HG03521 (cell line): Measurements from ENCODE around the gene ZFAND3.

Experiments
- ATAC-seq: cut with Tn5 transposase; IDR thresholded peaks from one replicate; pipeline ENCODE4 v1.9.1; 2021; ENCODE audit warnings: mild to moderate bottlenecking, moderate library complexity; ENCODE audit not compliant: unreplicated experiment

Gene ZFAND3

DNA sequence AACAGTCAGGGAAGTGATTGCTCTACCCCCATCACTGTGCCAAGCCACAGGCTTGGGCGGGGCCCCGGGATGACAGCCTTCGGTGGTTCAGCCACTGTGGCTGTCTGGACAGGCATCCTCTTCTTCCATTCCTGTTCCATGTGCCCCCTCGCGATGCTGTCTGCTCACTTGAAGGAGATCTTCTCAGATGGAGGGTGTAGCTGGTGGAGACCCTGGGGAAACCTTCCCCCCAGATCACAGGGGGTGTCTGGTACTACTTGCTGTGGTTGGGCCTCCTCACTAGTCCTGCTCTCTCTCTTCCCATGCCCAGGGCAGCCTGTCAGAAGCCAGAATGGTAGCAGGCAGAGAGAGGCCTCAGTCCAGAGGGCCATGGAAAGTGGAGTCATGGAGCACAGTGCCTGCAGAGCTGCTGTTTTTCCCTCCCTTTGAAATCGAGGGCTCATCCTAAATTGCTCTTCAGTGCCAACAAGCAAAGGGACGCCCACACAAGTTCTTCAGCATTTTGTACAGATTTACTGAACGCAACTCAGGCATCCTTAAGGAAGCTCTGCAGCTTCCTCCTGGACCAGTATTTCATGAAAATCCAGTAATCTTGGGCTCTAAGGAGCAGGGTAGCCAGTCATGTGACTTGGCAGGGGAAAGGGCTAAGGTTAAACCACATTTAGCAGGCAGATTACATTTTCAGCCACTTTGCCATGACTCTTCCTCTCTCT is 326.6 kb downstream of the ZFAND3 start:
- ATAC-seq: no peak

DNA sequence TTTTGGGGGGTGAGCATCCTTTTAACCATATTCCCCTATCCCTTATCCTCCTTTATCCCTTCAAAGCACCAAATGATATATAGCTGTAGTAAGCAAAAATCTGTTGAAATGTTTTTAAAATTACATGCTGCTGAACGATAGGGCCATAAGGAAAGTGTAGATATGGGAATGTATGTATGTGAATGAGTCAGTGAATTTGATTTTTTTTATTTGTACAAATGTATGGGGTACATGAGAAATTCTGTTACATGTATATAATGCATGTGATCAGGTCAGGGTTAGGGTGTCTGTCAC is 327.2 kb downstream of the ZFAND3 start:
- no peak for ATAC-seq

DNA sequence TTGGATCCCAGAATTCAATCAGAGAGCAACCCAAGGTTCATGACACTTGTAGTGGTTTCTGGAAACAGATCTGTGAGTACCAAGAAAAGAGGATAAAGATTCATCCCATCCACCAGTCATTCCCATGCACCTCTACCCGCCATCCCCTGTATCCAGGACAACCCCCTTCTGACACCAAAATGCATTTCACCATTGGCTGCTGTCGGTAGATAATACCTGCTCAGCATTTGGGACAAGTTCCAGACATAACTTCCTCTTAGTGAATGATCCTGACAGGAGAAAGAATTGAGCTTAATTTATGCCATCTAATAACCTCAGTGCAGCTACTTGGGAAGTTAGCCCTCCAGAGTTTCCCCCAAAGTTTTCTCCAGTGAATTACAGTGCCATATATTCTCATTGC is 329.1 kb downstream of the ZFAND3 start:
- no peak for ATAC-seq

DNA sequence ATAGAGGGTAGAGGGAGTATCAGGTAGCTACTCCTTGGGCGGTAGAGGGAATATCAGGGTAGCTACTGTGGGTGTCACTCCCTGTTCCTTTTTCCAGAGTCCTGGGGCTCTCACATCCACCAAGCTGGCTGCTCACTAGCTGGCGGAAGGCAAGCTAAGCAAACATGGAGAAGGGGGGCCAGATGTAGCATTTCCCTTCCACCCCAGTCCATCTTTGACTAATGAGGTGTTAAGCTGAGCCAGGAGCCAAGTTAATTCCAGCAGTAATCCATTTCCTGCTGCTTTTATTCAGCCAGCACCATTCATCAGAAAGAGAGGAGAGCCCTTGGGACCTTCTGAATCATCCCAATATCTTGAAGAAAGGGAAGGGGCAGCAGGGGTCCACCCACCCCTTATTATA is 330.0 kb downstream of the ZFAND3 start:
- ATAC-seq: no peak

DNA sequence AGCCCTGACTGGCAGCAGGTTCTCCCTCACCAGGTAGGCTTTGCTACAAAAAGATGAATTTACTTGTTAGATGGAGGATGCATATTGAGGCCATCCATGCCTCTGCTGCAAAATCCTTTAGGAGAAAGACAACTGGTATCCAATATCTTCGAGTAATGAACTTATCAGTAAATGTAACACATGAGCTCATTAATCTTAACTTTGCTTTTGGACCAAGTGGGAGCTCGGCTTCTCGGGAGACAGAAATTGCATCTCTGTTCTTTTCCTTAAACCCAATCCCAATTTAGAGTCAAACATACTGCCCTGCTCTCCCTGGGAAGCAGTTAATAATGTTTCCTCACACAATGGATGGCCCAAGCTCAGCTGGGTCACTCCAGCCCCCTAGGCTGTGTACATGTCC is 330.5 kb downstream of the ZFAND3 start:
- no peak for ATAC-seq

DNA sequence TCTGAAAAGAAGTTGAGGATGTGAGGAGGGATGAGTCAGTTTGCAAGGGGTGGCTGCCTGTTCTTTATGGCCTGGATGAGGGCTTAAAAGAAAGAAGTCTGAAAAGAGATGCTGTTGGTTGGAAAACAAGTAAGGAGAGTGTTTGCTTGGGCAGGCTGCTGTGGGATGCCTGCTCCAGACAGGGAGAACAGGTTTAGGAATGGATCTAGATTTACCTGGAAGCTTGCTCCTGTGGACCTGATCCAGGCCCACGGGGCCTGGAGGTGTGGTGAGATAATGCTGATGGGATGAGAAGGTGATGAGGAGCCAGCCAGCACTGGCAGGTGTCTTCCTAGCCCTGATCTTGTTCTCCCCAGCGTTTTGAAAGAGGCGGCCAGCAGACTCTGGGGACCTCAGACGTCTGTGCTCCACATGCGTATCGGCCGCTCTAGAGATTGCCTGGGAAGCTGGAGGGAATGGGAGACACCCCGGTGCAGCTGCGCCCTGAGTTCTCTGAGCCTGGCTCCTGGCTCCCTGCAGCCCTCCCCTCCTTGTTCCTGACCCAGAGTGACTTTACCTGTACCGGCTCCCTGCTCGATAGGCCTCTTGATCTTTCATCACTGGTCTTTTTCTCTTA is 331.3 kb downstream of the ZFAND3 start:
- ATAC-seq: no peak

DNA sequence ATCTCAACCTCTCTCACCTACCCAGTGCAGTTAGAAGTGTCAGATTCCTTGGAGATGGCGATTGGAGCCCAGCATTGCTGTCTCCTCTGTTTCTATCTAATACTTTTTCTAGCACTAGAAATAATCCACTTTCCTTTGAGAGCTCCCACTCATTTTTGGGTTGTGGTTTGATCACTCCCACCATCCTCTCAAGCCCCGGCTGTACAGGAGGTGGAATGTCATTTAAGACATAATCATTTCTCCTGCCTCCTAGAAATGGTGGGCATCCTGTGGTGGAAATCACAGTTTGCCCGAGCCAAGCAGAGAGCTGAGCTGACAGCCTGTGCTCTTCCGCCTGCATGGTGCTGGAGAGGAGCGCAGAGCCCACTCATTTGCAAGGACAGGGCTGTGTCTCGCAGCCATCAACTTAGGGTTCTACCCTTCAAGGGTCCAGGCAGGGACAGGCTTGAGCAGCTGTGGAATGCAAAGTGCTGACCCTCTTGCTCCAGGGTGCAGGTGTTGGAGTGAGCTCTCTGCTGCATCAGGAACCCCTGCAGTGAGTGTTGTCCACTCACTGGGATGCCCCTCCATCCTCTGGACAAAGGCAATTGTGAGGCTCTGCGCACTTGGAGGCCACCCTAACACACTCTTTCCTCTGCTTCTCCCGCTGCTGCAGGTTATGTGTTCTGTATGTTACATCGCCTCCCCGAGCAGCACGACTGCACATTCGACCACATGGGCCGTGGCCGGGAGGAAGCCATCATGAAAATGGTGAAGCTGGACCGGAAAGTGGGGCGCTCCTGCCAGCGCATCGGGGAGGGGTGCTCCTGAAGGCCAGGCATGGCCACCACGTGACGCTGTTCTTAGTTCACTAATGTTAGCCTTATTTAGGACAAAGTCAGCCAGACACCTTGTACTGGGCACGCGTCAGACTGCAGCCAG is 332.3 kb downstream of the ZFAND3 start:
- no peak for ATAC-seq

DNA sequence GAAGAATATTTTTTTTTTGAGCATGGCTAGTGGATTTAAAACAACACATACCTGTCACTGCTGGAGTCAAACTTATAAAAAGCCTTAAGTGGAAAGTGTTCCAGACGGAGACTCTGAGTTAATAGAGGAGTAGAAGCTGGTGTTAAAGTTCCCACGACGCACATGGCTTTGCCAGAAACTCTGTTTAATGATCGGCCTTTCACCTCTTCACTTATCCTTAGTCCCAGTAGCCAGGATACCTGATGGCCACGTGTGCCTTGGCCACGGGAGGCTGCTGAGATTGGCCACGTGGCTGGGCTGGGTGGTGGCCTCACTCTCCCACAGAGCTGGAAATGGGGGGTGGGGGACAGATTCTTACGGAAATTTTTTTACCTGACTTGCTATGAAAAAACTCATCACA is 333.1 kb downstream of the ZFAND3 start:
- ATAC-seq: no peak

DNA sequence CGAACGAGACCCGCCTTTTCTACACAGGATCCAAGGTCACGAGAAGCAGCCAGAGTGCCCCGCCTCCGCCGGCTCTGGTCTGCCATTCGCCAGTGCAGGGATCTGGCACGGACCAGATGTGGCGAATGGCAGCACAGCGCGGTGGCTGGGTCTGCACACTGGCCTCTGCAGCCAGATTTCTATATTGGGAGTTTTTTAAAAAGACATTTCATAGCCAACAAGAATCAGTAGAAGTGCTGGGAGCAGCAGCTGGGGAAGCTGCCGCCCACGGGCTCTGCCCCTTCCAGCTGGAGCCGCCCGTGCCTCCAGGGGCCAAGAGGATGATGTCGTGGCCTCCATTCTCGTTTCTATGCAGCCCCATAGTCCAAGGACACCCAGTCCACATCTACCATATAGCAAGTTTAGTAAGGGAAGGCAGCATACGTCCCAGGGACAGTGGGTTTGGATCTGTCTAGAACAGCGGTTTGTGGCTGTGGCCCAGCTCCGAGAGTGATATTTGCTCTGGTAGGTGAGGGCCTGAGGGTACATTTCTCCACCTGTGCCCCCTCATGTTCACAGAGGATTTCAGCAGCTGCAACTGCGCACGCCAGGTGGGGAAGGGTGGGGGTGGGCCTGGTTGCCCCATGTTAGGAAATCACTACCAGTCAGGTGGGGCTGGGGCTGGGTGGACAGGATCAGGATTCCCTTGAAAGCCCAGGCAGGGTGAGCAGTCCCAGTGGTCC is 333.7 kb downstream of the ZFAND3 start:
- ATAC-seq: no peak

DNA sequence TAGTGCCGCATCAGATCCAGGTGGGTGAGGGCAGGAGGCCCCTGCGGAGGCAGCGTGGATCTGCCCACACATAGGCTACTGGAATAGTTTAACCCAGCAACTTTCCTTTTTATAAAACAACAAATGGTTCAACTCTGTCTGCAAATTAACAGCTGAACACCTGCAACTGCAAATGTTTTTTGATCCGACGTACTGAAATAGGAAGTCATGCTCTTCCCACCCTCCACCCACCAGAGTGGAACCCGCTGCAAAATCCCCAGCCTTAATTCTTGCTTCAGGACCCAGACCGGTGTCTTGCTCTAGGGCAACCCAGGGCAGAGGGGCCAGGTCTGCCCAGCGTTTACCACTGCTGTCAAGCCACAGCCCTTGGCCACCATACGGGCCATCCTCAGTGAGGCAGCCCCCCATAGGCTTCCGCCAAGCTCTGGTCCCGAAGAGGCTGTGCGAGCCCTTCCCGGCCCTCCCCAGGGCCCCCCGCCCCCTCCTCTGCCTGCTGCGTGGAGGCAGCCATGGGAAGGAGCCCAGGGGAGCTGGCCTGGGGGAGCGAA is 334.3 kb downstream of the ZFAND3 start:
- no peak for ATAC-seq

DNA sequence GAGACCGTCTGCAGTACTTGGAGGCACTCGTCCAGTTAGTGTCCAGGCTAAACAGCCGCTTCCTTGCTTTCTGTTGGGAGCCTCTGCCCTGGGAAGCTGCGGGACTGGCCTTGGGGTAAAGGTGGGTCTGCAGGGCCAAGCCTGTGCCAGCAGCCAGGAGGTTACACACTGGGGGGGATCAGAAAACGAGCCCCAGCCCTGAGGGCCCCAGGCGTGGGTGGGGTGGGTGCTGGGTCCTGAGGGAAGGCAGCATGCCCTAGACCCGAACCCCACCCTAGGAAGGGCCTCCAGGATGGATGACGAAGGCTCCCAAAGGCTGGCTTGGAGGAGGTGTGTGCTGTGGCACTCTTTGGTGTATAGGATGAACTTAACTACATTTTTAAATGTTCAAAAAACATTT is 335.2 kb downstream of the ZFAND3 start:
- ATAC-seq: no peak

DNA sequence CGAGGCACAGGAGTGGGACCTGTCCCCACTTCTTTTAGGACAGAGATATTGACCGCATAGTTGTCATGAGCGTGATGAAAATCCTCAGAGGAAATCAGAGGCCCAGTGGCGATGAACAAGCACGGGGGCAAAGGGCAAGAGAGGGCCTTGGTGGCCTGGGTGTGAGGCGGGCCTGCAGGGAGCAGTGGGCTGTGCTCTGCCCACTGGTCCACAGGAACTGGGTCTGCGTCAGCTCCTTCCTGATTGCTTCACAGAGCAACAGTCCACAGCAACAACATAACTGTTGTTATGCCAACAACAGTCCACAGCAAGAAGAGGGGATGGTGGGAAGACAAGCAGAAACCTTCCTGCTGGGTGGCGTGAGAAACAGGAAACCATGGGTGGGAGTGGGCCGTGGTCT is 335.6 kb downstream of the ZFAND3 start:
- no peak for ATAC-seq

DNA sequence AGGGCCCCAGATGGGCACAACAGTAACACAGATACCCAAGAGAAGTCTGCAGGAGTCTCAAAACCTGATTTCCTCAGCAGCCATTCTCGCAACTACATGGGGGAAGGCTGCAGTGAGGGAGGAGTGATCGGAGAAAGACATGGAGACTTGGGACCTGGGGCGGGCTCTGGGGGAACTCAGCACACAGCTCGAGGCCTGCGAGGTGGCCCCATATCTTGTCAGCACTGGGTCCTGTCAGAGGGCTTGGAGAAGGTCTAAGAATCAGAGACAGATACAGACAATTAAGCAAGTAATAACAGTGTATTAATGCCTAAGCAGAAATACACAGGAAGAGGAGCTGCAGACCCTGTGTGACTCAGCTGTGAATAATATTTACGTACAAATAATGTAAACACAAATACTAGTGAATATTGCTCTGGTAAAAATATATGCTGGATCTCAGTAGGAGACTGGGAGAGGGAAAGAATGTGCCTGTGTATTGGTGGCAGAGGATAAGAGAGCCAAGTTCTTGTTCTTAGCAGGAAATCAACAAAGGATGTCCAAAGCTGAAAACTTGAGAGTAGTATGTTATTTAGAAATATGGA is 336.2 kb downstream of the ZFAND3 start:
- no peak for ATAC-seq

DNA sequence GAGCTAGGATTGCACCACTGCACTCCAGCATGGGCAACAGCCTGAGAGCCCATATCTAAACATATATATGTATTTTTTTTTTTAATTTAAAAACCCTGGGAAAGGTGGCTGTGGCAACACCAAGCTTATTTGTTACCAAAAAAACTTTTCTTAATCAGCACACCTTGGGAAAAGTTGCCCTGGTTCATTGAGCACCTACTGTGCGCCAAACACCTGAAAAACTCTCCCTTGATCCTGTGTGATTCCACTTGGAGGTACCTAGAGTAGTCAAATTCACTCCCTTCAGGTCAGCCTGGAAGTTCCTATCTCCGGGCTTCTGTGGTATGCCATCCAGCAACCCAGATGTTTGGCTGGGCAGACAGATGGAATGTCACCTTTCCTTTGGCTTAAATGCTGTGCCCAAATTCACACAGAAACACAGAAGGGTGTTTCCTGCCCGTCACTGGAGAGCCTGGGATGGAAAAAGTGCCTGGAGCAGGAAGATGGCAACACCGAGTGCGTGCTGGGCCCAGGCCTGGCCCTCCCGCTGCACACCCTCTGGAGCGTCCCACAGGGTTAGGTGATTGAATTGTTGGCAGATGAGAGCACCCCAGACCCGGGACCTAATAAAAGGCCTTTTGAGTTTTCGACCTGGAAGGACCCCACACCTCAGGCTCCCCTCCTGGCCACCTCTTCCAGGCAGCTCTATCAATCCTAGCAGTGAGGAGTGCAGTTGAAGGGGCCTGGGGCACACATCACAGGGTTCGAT is 337.5 kb downstream of the ZFAND3 start:
- no peak for ATAC-seq

DNA sequence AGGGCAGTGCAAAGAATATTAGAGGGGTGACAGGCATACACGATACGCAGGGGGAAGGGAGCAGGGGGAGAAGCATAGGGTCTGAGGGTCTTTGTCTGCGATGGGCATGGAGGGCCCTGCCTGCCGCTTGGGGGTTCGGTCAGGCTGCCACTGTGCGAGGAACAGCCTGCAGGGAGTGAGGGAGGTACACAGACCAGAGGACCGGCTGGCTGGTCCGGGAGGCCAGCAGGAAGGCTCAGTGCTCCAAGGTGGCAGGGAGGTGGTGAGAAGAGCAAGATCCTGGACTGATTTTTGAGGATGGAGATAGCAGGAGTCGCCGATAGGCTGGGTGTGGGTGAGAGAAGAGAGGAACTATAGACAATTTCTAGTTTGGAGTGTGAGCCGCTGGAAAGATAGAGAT is 338.4 kb downstream of the ZFAND3 start:
- ATAC-seq: no peak

DNA sequence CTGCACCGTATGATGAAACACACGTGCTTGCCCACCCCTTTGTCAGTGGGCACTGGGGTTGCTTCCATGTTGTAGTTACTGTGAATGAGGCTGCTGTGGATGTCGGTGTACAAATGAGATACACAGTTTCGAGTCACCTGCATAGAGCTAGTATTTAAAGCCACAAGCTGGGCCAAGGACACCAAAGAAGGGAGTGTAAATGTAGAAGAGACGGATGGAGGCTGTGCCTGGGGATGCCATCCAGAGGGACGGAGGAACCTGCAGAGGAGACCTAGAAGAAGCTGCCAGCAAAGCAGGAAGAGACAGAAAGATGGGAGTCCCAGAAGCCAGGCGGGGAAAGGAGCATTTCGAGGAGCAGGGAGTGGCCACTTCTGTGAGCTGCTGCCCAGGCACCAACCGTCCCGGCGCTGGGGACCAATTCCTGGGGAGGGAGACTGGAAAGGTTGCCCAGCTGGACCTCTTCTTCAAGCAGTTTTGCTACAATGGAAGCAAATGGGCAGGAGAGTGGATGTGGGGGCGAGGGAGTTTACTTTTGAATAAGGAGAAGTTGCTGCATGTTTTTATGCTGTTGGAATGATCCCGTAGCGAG is 339.3 kb downstream of the ZFAND3 start:
- no peak for ATAC-seq

DNA sequence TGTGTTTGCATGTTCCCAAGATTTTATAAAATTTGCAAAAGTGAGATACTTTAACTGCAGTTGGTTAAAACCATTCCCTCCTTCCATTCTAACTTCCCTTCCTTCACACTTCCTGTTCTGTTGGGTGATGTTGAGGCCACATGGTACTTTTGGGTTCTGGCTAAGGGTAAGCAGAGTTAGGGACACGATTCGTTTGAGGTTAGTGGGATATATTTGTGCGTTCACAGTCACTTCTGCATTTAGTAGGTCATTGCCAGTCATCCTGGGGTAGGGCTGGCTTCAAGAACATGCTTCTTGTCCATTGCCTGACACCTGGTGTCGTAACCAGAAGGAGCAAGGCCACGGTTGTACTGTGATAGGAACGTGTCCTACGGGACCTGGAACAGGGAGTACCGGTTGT is 340.1 kb downstream of the ZFAND3 start:
- no peak for ATAC-seq

DNA sequence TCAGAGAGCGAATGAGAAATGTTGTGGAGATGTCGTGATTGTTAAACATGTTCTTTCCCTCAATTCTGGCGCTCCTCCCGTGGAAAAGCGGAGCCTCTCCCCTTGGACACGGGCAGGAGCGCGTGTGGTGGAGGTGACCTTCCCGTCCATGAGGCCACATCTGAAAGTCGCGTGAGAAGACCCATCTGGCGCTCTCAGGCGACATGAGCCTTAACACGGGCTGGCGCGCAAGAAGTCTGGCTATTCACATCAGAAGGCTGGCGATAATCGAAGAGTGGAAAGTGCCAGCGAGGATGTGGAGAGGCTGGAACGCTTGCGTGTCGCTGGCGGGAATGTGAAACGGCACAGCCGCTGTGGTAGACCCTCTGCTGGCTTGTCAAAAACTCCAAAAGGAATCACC is 341.3 kb downstream of the ZFAND3 start:
- no peak for ATAC-seq

DNA sequence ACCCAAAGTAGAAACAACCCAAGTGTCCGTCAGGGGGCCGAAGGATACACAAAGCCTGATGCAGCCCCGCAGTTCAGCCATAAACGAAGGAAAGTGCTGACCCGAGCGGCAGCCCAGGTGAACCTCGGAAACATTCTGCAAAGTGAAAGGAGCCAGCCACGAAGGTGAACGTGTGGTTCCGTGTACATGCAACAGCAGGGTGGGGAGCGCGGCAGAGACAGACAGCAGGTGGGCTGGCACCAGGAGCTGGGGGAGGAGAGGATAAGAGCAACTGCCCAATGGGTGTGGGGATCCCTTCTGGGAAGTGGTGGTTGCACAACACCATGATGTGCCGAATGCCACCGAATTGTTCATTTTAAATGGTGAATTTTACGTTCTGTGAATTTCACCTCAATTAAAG is 341.8 kb downstream of the ZFAND3 start:
- no peak for ATAC-seq
